HEK293T (cell line): Measurements from ENCODE around the gene SPAM1.

Experiments
- CTCF ChIA-PET: fragments of 350-600 bp; formaldehyde crosslinking; extraction: SDS; loops from one replicate; lab custom pipeline; 2021; ENCODE audit warnings: antibody characterized with exemption, inconsistent platforms; lab: Yijun Ruan, JAX
- POLR2A ChIA-PET: fragments of 350-600 bp; formaldehyde crosslinking; extraction: SDS; loops from one replicate; lab custom pipeline; 2020; ENCODE audit warnings: antibody characterized with exemption, inconsistent platforms; lab: Yijun Ruan, JAX
- DNase-seq: peaks from one replicate; pipeline ENCODE4 v3.0.0; 2012; ENCODE audit warnings: mixed read lengths; ENCODE audit errors: extremely low spot score
- ARNT ChIP-seq: fragments of 450-650 bp; IDR thresholded peaks from 2 replicates; pipeline ENCODE4 v1.6.1; 2017; ENCODE audit warnings: mild to moderate bottlenecking
- BHLHE40 ChIP-seq: fragments of 450-650 bp; IDR thresholded peaks from 2 replicates; pipeline ENCODE4 v1.6.1; 2016; ENCODE audit warnings: mild to moderate bottlenecking, moderate library complexity, borderline replicate concordance
- CTBP1 ChIP-seq: fragments of 450-650 bp; IDR thresholded peaks from 2 replicates; pipeline ENCODE4 v1.6.1; 2016; ENCODE audit warnings: borderline replicate concordance
- ELF4 ChIP-seq: fragments of 450-650 bp; IDR thresholded peaks from 2 replicates; pipeline ENCODE4 v1.6.1; 2017; ENCODE audit warnings: antibody characterized with exemption
- FOXA1 ChIP-seq: fragments of 450-650 bp; IDR thresholded peaks from 2 replicates; pipeline ENCODE4 v1.6.1; 2016; ENCODE audit warnings: mild to moderate bottlenecking
- FOXK2 ChIP-seq: fragments of 450-650 bp; IDR thresholded peaks from 2 replicates; pipeline ENCODE4 v1.6.1; 2016; ENCODE audit warnings: mild to moderate bottlenecking
- FOXM1 ChIP-seq: fragments of 450-650 bp; IDR thresholded peaks from 2 replicates; pipeline ENCODE4 v1.6.1; 2017; ENCODE audit warnings: mild to moderate bottlenecking, borderline replicate concordance
- HDGF ChIP-seq: fragments of 450-650 bp; IDR thresholded peaks from 2 replicates; pipeline ENCODE4 v1.6.1; 2017; ENCODE audit warnings: antibody characterized with exemption, borderline replicate concordance
- L3MBTL2 ChIP-seq: fragments of 450-650 bp; conservative IDR thresholded peaks from 2 replicates; pipeline ENCODE4 v1.6.1; 2016; ENCODE audit warnings: mild to moderate bottlenecking
- LEF1 ChIP-seq: fragments of 450-650 bp; IDR thresholded peaks from 2 replicates; pipeline ENCODE4 v1.6.1; 2017; ENCODE audit warnings: mild to moderate bottlenecking, borderline replicate concordance
- NFRKB ChIP-seq: fragments of 450-650 bp; IDR thresholded peaks from 2 replicates; pipeline ENCODE4 v1.6.1; 2016; ENCODE audit warnings: mild to moderate bottlenecking, moderate library complexity
- SP1 ChIP-seq: fragments of 450-650 bp; IDR thresholded peaks from 2 replicates; pipeline ENCODE4 v1.6.1; 2017
- SUZ12 ChIP-seq: fragments of 450-650 bp; IDR thresholded peaks from 2 replicates; pipeline ENCODE4 v1.6.1; 2016; ENCODE audit warnings: mild to moderate bottlenecking
- TARDBP ChIP-seq: fragments of 450-650 bp; IDR thresholded peaks from 2 replicates; pipeline ENCODE4 v1.6.1; 2016
- ZNF384 ChIP-seq: fragments of 450-650 bp; IDR thresholded peaks from 2 replicates; pipeline ENCODE4 v1.6.1; 2016
- TF ChIP-seq, protein P1 (sequence below): fragments of 450-650 bp; IDR thresholded peaks from 2 replicates; pipeline ENCODE4 v1.6.1; 2016

SPAM1 gene

DNA sequence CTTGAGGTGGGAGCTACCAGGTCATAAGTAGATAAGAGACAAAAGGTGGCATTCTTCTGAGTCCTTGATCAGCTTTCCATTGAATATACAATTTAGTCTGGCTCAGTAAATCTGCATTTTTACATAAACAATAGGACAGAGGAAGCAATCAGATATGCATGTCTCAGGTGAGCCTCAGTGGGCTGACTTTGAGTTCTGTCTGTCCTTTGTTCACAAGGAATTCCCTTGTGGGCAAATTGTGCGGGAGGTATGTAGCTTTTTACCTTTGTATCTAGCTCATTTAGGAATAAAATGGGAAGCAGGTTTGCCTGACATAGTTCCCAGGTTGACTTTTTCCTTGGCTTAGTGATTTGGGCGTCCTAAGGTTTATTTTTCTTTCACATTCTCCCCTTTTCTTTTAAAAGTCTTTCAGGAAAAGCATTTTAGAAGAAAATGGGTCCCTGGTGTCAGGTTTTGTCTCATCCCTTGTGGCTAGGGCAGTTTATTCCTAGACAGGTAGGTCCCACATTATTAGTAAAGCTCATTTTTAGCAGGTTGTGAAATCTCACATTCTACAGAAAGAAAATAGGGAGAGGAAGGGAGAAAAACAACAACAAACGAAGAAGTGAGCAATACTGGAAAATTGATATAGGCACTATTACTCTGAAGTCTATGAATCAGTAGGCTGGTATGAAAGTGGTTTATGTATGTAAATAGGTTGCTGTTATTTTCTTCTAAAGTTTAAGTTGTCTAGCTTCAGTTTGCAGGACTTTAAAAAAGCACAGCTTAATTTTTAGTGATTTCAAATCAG is 16.5 kb downstream of the SPAM1 start:
- no peak for DNase-seq
- TF ChIP-seq ZNF384 (no peak), BHLHE40 (no peak), FOXK2 (no peak), L3MBTL2 (no peak), CTBP1 (no peak), LEF1 (no peak), FOXA1 (no peak), ARNT (no peak), HDGF (no peak)
- POLR2A ChIA-PET: no interaction called here
- CTCF ChIA-PET: interaction anchor here (0.6 kb wide), 1 partner anchor 1920 kb away, joined by 4 read pairs; no protein-coding TSS in a partner anchor

DNA sequence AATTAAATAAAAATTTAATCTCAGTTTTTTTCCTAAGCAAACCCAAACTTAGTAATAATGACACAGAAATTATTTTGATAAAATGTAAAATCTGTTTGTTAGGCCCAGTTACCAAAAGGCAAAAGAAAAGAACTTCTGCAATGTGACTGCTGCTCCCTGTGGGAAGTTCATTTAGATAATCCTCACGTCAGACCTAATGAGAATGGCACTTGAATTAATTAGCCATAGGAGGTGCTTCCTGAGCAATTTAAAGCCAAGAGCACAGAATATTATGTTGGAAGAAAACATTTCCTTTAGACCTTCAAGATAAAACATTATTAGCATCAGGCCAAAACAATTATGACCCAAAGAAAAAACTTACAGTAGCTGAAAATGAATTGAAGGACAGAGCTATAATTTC is 19.4 kb downstream of the SPAM1 start:
- no peak for DNase-seq
- TF ChIP-seq L3MBTL2 (no peak), SUZ12 (no peak), LEF1 (no peak)
- POLR2A ChIA-PET: no interaction called here
- CTCF ChIA-PET: no interaction called here

DNA sequence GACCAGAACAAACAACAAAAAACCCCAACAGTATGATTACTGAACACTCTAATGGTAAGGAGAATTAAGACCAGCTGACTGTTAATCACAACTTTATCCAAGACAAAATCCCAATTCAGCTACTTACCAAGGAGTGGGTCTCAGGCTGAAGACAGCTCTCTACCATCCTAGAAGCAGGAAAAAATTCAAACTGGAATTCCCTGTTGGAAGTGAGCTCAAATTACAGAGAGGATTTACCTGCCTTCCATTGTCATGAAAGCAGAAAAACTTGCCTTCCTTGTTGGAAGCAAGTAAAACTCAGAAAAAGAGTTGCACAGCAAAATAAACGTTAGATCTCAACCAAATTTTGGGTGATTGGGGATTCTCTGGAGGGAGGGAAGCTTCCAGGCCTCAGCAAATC is 20.9 kb downstream of the SPAM1 start:
- TF ChIP-seq, protein P1, sequence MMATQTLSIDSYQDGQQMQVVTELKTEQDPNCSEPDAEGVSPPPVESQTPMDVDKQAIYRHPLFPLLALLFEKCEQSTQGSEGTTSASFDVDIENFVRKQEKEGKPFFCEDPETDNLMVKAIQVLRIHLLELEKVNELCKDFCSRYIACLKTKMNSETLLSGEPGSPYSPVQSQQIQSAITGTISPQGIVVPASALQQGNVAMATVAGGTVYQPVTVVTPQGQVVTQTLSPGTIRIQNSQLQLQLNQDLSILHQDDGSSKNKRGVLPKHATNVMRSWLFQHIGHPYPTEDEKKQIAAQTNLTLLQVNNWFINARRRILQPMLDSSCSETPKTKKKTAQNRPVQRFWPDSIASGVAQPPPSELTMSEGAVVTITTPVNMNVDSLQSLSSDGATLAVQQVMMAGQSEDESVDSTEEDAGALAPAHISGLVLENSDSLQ: no peak
- no peak for TF ChIP-seq FOXM1
- CTCF ChIA-PET: no interaction called here

GRCh38 chr7:123948136-123948535 is 23.1 kb downstream of the SPAM1 start:
- POLR2A ChIA-PET: no interaction called here
- CTCF ChIA-PET: no interaction called here
- DNase-seq: no peak
- TF ChIP-seq ZNF384: no peak
- TF ChIP-seq NFRKB: no peak

More for the DNA sequence above, 20.9 kb downstream of the SPAM1 start:
- POLR2A ChIA-PET: no interaction called here
- DNase-seq: no peak

DNA sequence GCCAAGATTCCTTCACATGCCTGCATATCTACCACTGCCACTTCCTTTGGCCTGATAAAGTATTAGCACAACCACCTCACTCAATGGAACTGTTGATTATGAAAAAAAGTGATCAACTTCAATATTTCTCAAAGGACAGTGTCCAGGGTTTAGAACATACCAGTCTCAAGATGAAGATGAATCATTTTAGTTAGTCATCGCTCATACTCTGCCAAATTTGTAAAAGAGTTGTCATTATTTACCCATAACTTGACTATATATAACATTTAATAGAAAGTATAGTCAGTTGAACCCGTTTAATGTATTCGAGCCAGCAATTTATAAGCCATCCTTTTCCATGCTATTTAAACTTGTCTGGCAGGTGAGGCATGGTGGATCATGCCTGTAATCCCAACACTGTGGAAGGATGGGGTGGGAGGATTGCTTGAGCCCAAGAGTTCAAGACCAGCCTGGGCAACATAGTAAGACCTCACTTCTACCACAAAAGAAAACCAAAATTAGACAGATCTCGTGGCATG is 33.2 kb downstream of the SPAM1 start:
- TF ChIP-seq FOXM1 (no peak), CTBP1 (no peak)
- no peak for DNase-seq
- POLR2A ChIA-PET: no interaction called here
- CTCF ChIA-PET: no interaction called here

DNA sequence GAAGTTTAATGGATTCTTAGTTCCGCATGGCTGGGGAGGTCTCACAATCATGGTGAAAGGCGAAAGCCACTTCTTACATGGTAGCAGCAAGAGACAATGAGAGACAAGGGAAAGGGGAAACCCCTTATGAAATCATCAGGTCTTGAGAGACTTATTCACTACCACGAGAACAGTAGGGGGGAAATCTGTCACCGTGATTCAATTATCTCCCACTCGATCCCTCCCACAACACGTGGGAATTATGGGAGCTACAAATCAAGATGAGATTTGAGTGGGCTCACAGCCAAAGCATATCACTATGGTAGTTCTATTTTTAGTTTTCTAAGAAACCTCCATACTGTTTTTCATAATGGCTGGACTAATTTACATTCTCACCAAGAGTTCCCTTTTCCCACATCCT is 36.7 kb downstream of the SPAM1 start:
- DNase-seq: no peak
- TF ChIP-seq TARDBP (no peak), NFRKB (no peak), ZNF384 (no peak), ARNT (no peak), BHLHE40 (no peak), FOXA1 (no peak), FOXM1 (no peak), FOXK2 (no peak), HDGF (no peak)
- ChIA-PET POLR2A (no interaction called here), CTCF (no interaction called here)

DNA sequence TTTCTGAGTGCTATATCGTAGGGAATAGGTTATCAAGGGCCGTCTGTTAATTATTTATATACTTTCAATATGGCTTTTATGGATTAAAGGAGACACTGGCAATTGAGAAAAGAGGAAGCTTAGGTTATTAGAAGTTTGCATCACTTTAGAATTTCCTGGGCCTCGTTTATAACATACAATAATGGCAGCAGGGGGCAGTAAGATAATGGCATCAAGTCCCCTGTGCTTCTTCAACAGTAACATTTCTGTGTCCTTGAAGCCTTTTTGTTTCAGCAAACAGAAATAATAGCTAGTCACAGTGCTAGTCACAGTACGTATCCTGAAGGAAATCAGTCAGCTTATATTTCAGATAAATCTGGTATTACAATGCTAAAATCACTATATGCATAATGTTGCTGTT is 41.9 kb downstream of the SPAM1 start:
- ChIA-PET CTCF (interaction anchor here (0.5 kb wide), 1 partner anchor 265 kb away, joined by 3 read pairs; no protein-coding TSS in a partner anchor), POLR2A (no interaction called here)
- DNase-seq: no peak
- TF ChIP-seq HDGF: no peak
- no peak for TF ChIP-seq ZNF384
- TF ChIP-seq FOXK2: no peak
- TF ChIP-seq ELF4: no peak
- TF ChIP-seq ARNT: no peak
- no peak for TF ChIP-seq FOXM1
- TF ChIP-seq L3MBTL2: no peak
- TF ChIP-seq BHLHE40: no peak
- TF ChIP-seq NFRKB: no peak

- TF ChIP-seq ZNF384 (no peak), SUZ12 (no peak), FOXA1 (no peak), HDGF (no peak), FOXK2 (no peak), SP1 (no peak), NFRKB (no peak)
- CTCF ChIA-PET: no interaction called here
- POLR2A ChIA-PET: no interaction called here
- no peak for DNase-seq
Measured at GRCh38 chr7:123972045-123972444, 47.0 kb downstream of the SPAM1 start.
